Vagina (tissue), 2 donors: Measurements from ENCODE around the gene INTS6L. TPM values are rescaled to one million over a fixed set of nuclear protein-coding genes. Genes with fewer than 3 reads are reported as not detected.

Source experiments
- DNase-seq, 2 donors: peaks; one replicate each; pipeline ENCODE4 v3.0.0-alpha.2; 2017; ENCODE audit errors: extremely low spot score in 2 of 2
- H3K27ac ChIP-seq: fragments of 200-600 bp; sonication (generic); one replicate; pipeline ENCODE4 v1.5.1; 2019
- H3K27me3 ChIP-seq: fragments of 200-600 bp; sonication (generic); one replicate; pipeline ENCODE4 v1.5.1; 2019
- H3K36me3 ChIP-seq, 2 donors: fragments of 200-600 bp; sonication (generic); one replicate each; pipeline ENCODE4 v1.5.1; 2017 to 2019
- H3K4me1 ChIP-seq: fragments of 200-600 bp; sonication (generic); one replicate; pipeline ENCODE4 v1.5.1; 2019
- H3K4me3 ChIP-seq, 2 donors: fragments of 200-600 bp; sonication (generic); 1 replicate in 1 of 2; 2 replicates in 1 of 2; pipeline ENCODE4 v1.5.1; 2016 to 2019
- H3K9me3 ChIP-seq: fragments of 200-600 bp; sonication (generic); one replicate; pipeline ENCODE4 v1.5.1; 2019
- POLR2A ChIP-seq, 2 donors: fragments of 450-650 bp; IDR thresholded peaks; one replicate each; pipeline ENCODE4 v1.6.1; 2017; ENCODE audit warnings: antibody characterized with exemption in 2 of 2, mild to moderate bottlenecking in 2 of 2, moderate library complexity in 2 of 2
- POLR2AphosphoS5 ChIP-seq, 2 donors: sonication (generic); formaldehyde crosslinking; IDR thresholded peaks; one replicate each; pipeline ENCODE4 v1.9.0; 2017; ENCODE audit warnings: antibody characterized with exemption in 2 of 2, mild to moderate bottlenecking in 2 of 2, low read depth in 1 of 2; ENCODE audit not compliant: insufficient read depth in 1 of 2
- intact Hi-C: fragments of 100-400 bp; cut with DNase I; formaldehyde crosslinking; loops from one replicate; pipeline ENCODE4 v1.15.1; 2023
- total RNA-seq: library from RNA; depleted of rRNA; stranded (reverse); fragments of >200 nt; gene quantifications from one replicate; pipeline ENCODE4 v1.2.3, GENCODE V29; 2016
- TF ChIP-seq, protein P1 (sequence below), 3 experiments: fragments of 450-650 bp in 2 of 3; fragments of 200-600 bp in 1 of 3; sonication (generic) in 1 of 3; IDR thresholded peaks; one replicate each; pipeline ENCODE4 v1.5.1; 2017 to 2019; ENCODE audit warnings: antibody characterized with exemption in 3 of 3, mild to moderate bottlenecking in 2 of 3, moderate library complexity in 2 of 3

Gene INTS6L, protein sequence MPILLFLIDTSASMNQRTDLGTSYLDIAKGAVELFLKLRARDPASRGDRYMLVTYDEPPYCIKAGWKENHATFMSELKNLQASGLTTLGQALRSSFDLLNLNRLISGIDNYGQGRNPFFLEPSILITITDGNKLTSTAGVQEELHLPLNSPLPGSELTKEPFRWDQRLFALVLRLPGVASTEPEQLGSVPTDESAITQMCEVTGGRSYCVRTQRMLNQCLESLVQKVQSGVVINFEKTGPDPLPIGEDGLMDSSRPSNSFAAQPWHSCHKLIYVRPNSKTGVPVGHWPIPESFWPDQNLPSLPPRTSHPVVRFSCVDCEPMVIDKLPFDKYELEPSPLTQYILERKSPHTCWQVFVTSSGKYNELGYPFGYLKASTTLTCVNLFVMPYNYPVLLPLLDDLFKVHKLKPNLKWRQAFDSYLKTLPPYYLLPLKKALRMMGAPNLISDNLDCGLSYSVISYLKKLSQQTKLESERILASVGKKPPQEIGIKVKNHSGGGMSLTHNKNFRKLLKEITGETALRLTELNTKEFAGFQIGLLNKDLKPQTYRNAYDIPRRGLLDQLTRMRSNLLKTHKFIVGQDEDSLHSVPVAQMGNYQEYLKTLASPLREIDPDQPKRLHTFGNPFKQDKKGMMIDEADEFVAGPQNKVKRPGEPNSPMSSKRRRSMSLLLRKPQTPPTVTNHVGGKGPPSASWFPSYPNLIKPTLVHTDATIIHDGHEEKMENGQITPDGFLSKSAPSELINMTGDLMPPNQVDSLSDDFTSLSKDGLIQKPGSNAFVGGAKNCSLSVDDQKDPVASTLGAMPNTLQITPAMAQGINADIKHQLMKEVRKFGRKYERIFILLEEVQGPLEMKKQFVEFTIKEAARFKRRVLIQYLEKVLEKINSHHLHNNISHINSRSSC
- 14.7 TPM for total RNA-seq

DNA sequence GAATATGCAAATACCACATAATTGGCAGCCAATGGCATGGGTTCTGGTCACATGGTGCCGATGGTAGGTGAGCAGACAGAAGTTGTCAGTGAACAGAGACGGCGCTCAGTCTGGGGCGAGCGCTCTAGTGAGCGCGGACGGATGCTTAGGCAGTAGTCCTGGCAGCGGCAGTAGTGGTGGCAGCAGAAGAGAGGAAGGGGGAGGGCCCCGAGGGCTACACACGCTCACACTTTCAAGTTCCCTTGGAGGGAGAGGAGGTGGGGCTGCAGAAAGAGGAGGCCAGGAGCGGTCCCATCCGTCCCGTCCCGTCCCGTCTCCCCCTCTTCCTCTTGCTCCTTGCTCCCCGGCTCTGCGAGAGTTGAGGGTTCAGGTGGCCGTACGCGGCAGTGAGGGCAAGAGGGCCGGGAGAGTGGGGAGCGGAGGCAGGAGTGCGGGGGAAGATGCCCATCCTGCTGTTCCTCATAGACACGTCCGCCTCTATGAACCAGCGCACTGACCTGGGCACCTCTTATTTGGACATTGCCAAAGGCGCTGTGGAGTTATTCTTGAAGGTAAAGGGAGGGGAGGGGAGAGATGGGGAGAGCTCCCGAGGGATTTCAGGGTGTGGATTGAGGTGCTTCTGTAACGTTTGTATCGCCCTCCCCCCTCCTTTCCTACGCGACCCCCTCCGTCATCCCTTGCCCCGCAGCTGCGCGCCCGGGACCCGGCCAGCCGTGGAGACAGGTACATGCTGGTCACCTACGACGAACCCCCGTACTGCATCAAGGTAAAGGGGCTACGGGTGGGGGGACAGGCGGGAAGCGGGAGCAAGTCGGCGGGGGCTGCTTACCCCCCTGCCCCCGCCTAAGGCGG, at the start of gene INTS6L:
Gene INTS6L (plus strand): TSS at position 108 of the 852 bp plus-strand sequence. CDS start 333 bp downstream, at position 441.
- intact Hi-C loops = no loop called here

DNA sequence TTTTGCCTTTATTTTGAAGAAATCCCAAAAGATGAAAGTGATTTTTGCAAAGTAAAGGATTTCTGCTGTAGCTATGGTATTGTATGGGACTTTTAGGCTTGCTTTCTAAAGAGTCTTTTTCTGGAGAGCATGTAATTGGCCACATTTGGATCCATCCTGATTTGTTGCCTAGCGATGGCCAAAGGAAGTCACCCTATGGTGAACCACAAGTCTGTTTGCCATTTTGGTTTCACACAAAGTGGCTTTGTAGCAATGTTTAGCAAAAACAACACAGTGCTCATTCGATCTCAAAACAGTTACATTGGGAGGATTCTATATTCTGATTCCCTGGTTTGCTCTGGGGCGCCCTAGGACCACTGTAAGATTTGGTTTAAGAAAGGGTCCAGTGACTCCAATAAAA, 44.1 kb upstream of the INTS6L start:
- Histone ChIP-seq H3K36me3 (no peaks in the 10 kb centered on the region), H3K27me3 (no peaks in the 10 kb centered on the region), H3K27ac (no peak overlapping the region), H3K9me3 (no peaks in the 10 kb centered on the region), H3K4me1 (no peaks in the 10 kb centered on the region), H3K4me3 (no peak overlapping the region)
- DNase-seq = no peak
- intact Hi-C loops = no loop called here
- TF ChIP-seq, protein P1, sequence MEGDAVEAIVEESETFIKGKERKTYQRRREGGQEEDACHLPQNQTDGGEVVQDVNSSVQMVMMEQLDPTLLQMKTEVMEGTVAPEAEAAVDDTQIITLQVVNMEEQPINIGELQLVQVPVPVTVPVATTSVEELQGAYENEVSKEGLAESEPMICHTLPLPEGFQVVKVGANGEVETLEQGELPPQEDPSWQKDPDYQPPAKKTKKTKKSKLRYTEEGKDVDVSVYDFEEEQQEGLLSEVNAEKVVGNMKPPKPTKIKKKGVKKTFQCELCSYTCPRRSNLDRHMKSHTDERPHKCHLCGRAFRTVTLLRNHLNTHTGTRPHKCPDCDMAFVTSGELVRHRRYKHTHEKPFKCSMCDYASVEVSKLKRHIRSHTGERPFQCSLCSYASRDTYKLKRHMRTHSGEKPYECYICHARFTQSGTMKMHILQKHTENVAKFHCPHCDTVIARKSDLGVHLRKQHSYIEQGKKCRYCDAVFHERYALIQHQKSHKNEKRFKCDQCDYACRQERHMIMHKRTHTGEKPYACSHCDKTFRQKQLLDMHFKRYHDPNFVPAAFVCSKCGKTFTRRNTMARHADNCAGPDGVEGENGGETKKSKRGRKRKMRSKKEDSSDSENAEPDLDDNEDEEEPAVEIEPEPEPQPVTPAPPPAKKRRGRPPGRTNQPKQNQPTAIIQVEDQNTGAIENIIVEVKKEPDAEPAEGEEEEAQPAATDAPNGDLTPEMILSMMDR (IDR thresholded peaks at IDR 0.05) = no peak
- TF ChIP-seq POLR2AphosphoS5 (IDR thresholded peaks at IDR 0.05; ENCODE audit: insufficient read depth in 1 of 2, low read depth in 1 of 2) (no peak), POLR2A (IDR thresholded peaks at IDR 0.05) (no peak)

More for the DNA sequence above, at the start of gene INTS6L:
- TF ChIP-seq, protein P1 (IDR thresholded peaks at IDR 0.05) = no peak
- TF ChIP-seq POLR2AphosphoS5 (IDR thresholded peaks at IDR 0.05; ENCODE audit: insufficient read depth in 1 of 2, low read depth in 1 of 2) (peak; percentile 83 to 98), POLR2A (IDR thresholded peaks at IDR 0.05) (peak in 1 of 2 donors; percentile 93)
- Histone ChIP-seq H3K27ac (peak within 1 kb of the TSS; percentile 82), H3K27me3 (no peaks in the 10 kb centered on the region), H3K4me1 (no peaks in the 10 kb centered on the region), H3K9me3 (no peaks in the 10 kb centered on the region), H3K36me3 (no peaks in the 10 kb centered on the region), H3K4me3 (peak within 1 kb of the TSS; percentile 65 to 66)
- peak in 1 of 2 donors; percentile 94 for DNase-seq

DNA sequence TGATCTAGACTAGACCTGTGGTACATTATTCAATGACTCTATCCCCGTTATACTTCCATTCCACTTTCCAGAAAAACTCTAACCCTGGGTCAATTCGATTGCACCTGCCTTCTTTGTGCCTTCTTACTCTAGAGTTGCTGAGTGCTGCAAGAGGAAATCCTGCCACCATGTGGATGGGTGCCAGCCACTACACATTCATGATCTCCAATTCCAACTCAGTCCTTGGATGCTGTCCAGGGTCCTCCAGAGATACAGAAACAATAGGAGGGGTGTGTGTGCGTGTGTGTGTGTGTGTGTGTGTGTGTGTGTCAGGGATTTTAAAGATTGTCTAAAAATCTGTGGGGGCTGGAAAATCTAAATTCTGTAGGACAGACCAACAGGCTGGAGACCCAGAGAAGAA, 42.9 kb upstream of the INTS6L start:
- DNase-seq = no peak
- TF ChIP-seq, protein P1 (IDR thresholded peaks at IDR 0.05) = no peak
- TF ChIP-seq POLR2A (IDR thresholded peaks at IDR 0.05) (no peak), POLR2AphosphoS5 (IDR thresholded peaks at IDR 0.05; ENCODE audit: insufficient read depth in 1 of 2, low read depth in 1 of 2) (no peak)
- H3K27me3 ChIP-seq = no peaks in the 10 kb centered on the region
- intact Hi-C loops = no loop called here
- no peak overlapping the region for H3K27ac ChIP-seq
- H3K36me3 ChIP-seq = no peaks in the 10 kb centered on the region
- H3K4me1 ChIP-seq = no peaks in the 10 kb centered on the region
- H3K4me3 ChIP-seq = no peak overlapping the region
- H3K9me3 ChIP-seq = no peaks in the 10 kb centered on the region

DNA sequence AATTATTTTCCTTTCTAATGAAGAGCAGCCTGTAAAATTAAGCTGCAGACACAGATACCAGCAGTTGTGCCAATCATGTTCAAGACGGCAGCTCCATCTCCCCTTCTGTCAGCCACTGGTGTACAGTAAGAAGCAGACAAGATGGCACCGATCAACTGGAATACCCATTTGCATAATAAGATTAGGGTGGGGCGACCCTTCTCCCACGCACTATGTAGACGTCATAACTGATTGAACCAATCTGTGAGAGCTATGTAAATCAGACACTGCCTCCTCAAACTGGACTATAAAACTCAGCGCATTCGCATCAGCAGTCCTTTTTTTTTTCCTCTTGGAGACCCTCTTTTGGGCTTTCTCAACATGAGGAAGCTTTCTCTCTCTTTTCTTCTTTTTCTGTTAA, 40.4 kb upstream of the INTS6L start:
- intact Hi-C loops = no loop called here
- Histone ChIP-seq H3K4me1 (no peaks in the 10 kb centered on the region), H3K27ac (no peak overlapping the region), H3K36me3 (no peaks in the 10 kb centered on the region), H3K4me3 (no peak overlapping the region), H3K27me3 (no peaks in the 10 kb centered on the region), H3K9me3 (no peaks in the 10 kb centered on the region)
- no peak for DNase-seq
- TF ChIP-seq, protein P1 (IDR thresholded peaks at IDR 0.05) = no peak
- TF ChIP-seq POLR2A (IDR thresholded peaks at IDR 0.05) = no peak
- no peak for TF ChIP-seq POLR2AphosphoS5 (IDR thresholded peaks at IDR 0.05; ENCODE audit: insufficient read depth in 1 of 2, low read depth in 1 of 2)
